ES-I3 (cell line): ENCODE measurements around the gene RIMBP2.

ENCODE experiments used
- H3K36me3 ChIP-seq: 2 replicates; pipeline ENCODE4 v1.6.1; 2013; ENCODE audit warnings: mild to moderate bottlenecking, low read length, control low read depth, moderate library complexity; ENCODE audit not compliant: insufficient read depth
- H3K4me1 ChIP-seq: 2 replicates; pipeline ENCODE4 v1.6.1; 2013; ENCODE audit warnings: mild to moderate bottlenecking, control low read depth, low read length; ENCODE audit not compliant: insufficient read depth
- H3K9ac ChIP-seq: 2 replicates; pipeline ENCODE4 v1.6.1; 2013; ENCODE audit warnings: low read depth, mild to moderate bottlenecking, low read length, moderate library complexity
- H3K9me3 ChIP-seq: 2 replicates; pipeline ENCODE4 v1.6.1; 2013; ENCODE audit warnings: mild to moderate bottlenecking, low read length, moderate library complexity; ENCODE audit not compliant: control insufficient read depth, insufficient read depth

The RIMBP2 gene

GRCh38 chr12:130522244-130522834 lies 193.8 kb downstream of the RIMBP2 start:
- Histone ChIP-seq H3K9me3 (no peaks in the 10 kb centered on the region), H3K9ac (no peak overlapping the region), H3K4me1 (no peaks in the 10 kb centered on the region), H3K36me3 (no peaks in the 10 kb centered on the region)

GRCh38 chr12:130521375-130522124 lies 194.5 kb downstream of the RIMBP2 start:
- no peaks in the 10 kb centered on the region for H3K36me3 ChIP-seq
- H3K9me3 ChIP-seq = no peaks in the 10 kb centered on the region
- no peak overlapping the region for H3K9ac ChIP-seq
- no peaks in the 10 kb centered on the region for H3K4me1 ChIP-seq

GRCh38 chr12:130520784-130521183 lies 195.3 kb downstream of the RIMBP2 start:
- H3K36me3 ChIP-seq = no peaks in the 10 kb centered on the region

GRCh38 chr12:130517588-130517987 lies 198.5 kb downstream of the RIMBP2 start:
- Histone ChIP-seq H3K9ac (no peak overlapping the region), H3K9me3 (peaks cover 5% of the 10 kb centered on the region; the same call in 1 of the 2 replicates), H3K36me3 (no peaks in the 10 kb centered on the region), H3K4me1 (peaks cover 11% of the 10 kb centered on the region)

More at GRCh38 chr12:130520784-130521183, 195.3 kb downstream of the RIMBP2 start:
- H3K9ac ChIP-seq = no peak overlapping the region
- H3K4me1 ChIP-seq = no peaks in the 10 kb centered on the region
- H3K9me3 ChIP-seq = peaks cover 5% of the 10 kb centered on the region; the same call in 1 of the 2 replicates

- Histone ChIP-seq H3K4me1 (peaks cover 11% of the 10 kb centered on the region), H3K36me3 (no peaks in the 10 kb centered on the region), H3K9ac (no peak overlapping the region), H3K9me3 (peaks cover 5% of the 10 kb centered on the region; the same call in 1 of the 2 replicates)
Measured at GRCh38 chr12:130514149-130514551, 201.9 kb downstream of the RIMBP2 start.

GRCh38 chr12:130513556-130513955 lies 202.5 kb downstream of the RIMBP2 start:
- peaks cover 11% of the 10 kb centered on the region for H3K4me1 ChIP-seq
- no peak overlapping the region for H3K9ac ChIP-seq
- H3K36me3 ChIP-seq = no peaks in the 10 kb centered on the region
- peaks cover 5% of the 10 kb centered on the region; the same call in 1 of the 2 replicates for H3K9me3 ChIP-seq

GRCh38 chr12:130511285-130511684 lies 204.8 kb downstream of the RIMBP2 start:
- Histone ChIP-seq H3K36me3 (no peaks in the 10 kb centered on the region), H3K9ac (no peak overlapping the region), H3K4me1 (peaks cover 11% of the 10 kb centered on the region), H3K9me3 (peaks cover 5% of the 10 kb centered on the region; the same call in 1 of the 2 replicates)

GRCh38 chr12:130509454-130509853 lies 206.6 kb downstream of the RIMBP2 start:
- H3K36me3 ChIP-seq = no peaks in the 10 kb centered on the region
- H3K4me1 ChIP-seq = peaks cover 11% of the 10 kb centered on the region
- no peaks in the 10 kb centered on the region for H3K9me3 ChIP-seq
- no peak overlapping the region for H3K9ac ChIP-seq

GRCh38 chr12:130508847-130509246 lies 207.3 kb downstream of the RIMBP2 start:
- Histone ChIP-seq H3K9me3 (no peaks in the 10 kb centered on the region), H3K9ac (no peak overlapping the region), H3K36me3 (no peaks in the 10 kb centered on the region)

GRCh38 chr12:130508318-130508717 lies 207.8 kb downstream of the RIMBP2 start:
- Histone ChIP-seq H3K9ac (no peak overlapping the region), H3K36me3 (no peaks in the 10 kb centered on the region), H3K4me1 (peaks cover under 1% of the 10 kb centered on the region; the same call in 1 of the 2 replicates), H3K9me3 (no peaks in the 10 kb centered on the region)

More at GRCh38 chr12:130508847-130509246, 207.3 kb downstream of the RIMBP2 start:
- peaks cover 6% of the 10 kb centered on the region for H3K4me1 ChIP-seq

- Histone ChIP-seq H3K9me3 (no peaks in the 10 kb centered on the region), H3K36me3 (no peaks in the 10 kb centered on the region), H3K4me1 (no peaks in the 10 kb centered on the region), H3K9ac (no peak overlapping the region)
Measured at GRCh38 chr12:130506844-130507243, 209.3 kb downstream of the RIMBP2 start.

GRCh38 chr12:130504840-130505175 lies 211.3 kb downstream of the RIMBP2 start:
- no peak overlapping the region for H3K9ac ChIP-seq
- no peaks in the 10 kb centered on the region for H3K9me3 ChIP-seq
- no peaks in the 10 kb centered on the region for H3K36me3 ChIP-seq
- H3K4me1 ChIP-seq = no peaks in the 10 kb centered on the region

- Histone ChIP-seq H3K4me1 (no peaks in the 10 kb centered on the region), H3K36me3 (no peaks in the 10 kb centered on the region), H3K9ac (no peak overlapping the region), H3K9me3 (no peaks in the 10 kb centered on the region)
Measured at GRCh38 chr12:130504110-130504839, 211.8 kb downstream of the RIMBP2 start.

- Histone ChIP-seq H3K36me3 (no peaks in the 10 kb centered on the region), H3K4me1 (no peaks in the 10 kb centered on the region), H3K9me3 (no peaks in the 10 kb centered on the region), H3K9ac (no peak overlapping the region)
Measured at GRCh38 chr12:130501821-130502220, 214.3 kb downstream of the RIMBP2 start.
